ENCODE measurements around the gene LMX1B.

LMX1B gene

DNA sequence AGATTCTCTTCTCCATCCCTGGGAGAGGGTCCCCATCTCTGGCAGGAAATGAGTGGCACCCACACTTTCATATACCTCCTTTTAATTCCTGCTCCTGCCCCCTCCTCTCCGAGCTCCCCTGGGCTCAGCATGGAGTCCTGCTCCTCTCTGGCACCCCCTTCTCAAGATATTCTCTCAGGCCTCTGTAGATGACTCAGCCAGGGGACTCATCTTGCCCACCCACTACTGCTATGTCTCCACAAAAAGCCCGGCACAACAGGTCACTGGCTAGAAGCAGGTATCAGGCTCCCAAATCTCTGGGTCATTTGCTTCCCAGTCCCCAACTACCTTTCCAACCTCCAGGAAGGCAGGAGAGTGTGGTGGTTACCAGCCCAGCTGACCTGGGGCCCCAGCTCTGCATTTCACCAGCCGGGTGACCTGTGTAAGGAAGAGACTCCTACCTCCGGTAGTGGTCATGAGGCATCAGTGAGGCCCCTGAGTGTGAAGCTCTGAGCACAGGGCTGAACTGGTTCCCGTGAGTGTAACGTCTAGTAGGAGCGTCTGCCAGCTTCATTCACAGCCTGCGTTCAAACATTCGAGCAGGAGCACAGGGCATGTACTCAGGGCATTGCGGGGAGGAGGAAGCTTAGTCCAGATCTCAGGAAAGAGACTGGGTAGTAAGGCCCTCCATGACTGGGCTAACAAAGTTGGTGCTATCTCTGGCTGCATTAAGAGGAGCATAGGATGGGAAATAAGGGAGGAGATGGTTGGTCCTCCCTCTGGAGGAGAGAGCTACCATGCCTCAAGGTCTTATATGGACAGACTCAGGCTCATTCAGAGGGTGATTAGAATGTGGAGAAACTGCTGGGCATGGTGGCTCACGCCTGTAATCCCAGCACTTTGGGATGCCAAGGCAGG lies 63.7 kb downstream of the LMX1B start:
- DNase-seq (ENCODE audit: low spot score) = no peak

DNA sequence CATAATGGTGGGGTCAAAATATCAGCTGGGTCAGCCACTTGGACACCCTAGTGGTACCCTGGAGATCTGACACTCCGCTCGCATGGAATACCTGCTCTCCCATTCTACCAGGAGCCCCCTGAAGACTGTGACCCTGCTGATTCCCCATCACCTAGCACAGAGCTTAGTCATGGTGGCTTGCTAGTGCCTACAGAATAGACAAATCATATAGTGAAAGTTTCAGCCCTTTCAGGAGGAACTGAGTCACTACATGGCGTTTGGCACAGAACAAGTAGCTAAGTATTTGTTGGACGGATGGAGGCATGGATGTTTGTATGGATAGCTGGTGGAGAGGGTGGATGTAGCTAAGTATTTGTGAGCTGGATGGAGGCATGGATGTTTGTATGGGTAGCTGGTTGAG lies 65.3 kb downstream of the LMX1B start:
- DNase-seq (ENCODE audit: low spot score) = no peak

DNA sequence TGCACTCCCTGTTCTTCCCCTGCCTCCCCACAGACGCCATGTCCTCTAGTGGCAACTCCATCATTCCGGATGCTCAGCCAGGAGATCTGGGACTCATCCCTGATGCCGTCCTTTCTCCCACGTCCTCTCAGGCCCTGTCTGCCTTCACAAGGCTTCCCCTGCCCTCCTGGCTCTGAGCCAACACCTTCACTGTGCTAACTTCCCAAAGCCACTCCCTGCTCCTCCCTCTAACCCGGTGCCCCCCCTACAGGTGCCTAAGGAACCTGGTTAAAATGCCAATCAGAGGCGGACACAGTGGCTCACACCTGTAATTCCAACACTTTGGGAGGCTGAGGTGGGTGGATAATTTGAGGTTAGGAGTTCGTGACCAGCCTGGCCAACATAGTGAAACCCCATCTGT lies 67.6 kb downstream of the LMX1B start:
- DNase-seq (ENCODE audit: low spot score) = no peak

DNA sequence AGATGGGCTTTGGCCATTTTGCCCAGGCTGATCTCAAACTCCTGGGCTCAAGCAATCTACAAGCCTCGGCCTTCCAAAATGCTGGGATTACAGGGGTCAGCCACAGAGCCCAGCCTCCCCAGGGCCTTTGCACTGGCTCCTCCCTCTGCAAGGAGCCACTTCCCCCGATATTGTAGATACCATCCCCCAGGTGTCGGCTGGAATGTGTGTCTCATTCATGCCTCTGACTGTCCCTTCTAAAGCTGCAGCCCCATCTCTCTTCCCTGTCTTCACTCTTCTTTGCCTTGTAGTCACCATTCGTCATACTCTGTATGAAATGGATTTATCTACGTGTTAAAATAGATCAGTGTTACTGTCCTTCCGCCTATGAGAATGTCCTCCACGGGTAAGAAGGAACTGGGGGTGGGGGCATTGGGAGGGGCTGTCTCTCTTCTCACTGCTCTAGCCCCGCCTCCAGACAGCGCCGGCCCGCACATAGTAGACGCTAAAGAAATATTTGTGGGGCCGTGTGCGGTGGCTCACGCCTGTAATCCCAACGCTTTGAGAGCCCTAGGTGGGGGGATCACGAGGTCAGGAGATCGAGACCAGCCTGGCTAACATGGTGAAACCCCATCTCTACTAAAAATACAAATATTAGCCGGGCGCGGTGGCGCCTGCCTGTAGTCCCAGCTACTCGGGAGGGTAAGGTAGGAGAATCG lies 68.5 kb downstream of the LMX1B start:
- DNase-seq (ENCODE audit: low spot score) = no peak

DNA sequence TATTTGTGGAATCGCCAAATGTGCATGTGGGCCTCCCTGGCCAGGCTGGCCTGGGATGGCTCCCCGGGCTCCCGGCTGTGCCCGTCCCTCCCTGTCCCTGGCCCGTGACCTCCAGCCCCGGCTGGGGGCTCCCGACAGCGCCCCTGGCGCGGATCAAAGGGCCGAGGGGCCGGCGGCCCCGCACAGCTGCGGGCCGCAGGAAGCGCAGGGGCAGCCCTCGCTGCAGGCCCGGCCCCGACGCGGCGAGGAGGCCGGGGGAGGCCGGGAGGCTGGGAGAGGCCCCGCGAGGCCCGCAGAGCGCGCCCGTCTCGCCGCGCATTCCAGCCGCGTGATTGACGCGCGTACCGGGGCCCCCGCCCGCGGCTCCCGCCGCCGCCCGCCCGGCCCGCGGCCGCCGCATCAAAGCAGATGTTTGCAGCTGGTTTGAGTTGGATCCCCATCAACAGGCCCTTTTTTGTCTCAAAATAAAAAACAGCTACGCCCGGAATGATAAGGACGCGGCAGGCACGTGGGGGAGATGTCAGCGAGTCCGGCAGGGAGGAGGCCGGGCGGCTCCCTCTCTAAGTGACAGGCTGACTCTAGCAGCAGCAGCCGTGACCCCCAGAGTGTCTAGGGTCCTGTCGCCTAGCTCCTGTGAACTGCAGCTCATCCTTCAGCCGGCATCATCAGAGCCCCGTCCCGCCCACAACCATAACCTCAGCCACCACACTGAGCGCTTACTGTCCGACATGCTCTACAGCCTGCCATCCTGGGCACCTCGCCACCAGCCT lies 69.4 kb downstream of the LMX1B start:
- no peak for DNase-seq (ENCODE audit: low spot score)

DNA sequence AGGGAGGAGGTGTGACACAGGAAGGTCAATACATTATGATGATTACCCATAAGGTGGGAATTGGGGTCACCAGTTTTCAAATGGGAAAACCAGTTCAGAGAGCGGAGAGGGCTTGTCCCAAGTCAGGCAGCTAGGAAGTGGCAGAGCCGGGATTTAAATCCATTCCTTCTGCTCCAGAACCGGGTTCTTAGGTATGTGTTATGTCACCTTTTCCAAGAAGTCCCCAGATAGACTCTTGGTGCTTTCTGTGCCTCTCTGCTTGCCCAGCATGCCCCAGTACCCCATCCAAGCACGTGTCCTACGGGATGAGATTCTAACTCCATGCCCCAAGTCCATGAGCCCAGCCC lies 69.9 kb downstream of the LMX1B start:
- no peak for DNase-seq (ENCODE audit: low spot score)

DNA sequence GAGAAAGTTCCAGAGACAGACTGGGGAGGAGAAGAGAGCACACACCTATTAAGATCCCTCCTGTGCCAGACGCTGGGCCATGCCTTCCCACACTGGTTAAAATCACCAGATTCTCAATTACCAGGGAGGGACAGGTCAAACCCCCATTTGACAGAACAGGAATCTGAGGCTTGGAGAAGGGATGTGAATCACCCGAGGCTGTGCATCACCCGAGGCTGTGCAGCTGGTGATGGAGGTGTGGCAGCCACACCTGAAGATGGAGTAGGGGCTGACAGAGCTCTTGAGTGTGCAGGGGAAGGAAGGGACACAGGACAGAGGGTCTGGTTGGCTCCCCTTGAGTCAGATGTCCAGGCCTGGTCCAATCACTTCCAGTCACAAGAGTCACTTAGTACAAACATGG lies 70.6 kb downstream of the LMX1B start:
- no peak for DNase-seq (ENCODE audit: low spot score)

DNA sequence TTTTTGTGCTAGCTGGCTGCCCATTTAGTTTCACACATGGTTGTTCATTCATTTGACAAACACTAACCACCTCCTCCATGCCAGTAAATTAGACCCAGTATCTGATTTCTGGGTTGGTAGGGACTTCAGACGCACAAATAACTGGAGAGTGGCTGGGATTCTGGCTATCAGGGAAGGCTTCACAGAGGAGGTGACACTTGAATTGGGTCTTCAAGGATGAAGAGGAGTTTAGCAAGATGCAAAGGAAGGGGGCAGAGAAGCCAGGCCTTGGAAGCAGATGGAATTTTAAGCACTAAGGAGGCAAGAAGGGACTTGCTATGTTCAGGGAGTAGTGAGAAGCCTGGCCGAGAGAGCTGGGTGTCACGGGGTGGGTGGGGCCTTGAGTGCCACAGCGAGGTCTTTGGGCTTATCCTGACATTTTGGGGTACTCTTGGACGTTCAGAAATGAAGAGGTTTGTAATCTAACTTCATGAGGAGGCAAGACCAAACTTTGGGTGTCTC lies 71.3 kb downstream of the LMX1B start:
- no peak for DNase-seq (ENCODE audit: low spot score)

DNA sequence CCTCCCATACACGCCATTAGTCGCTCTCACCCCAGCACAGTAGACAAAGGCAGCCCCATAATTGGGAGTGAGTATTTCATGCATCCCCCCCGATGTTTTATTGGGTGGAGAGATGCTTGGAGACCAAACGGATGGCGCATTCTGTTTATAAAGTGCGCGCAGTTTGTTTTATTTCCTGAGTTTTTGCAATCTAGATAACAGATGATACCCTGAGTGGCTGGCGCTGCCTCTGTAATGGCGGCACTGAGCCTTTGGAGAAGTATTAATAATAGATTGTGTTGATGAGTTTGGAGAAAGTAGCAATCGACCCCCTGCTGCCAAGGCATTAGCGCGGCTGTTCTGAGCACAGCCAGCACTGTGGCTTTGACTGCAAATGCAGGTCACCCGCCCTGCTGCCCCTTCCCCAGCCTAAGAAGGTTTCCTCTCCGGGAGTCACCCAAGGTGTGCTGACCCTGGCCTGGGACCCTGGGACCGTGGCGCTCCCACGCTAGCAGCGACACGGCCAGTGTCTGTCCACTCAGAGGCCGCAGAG lies 74.3 kb downstream of the LMX1B start:
- DNase-seq (ENCODE audit: low spot score) = no peak

DNA sequence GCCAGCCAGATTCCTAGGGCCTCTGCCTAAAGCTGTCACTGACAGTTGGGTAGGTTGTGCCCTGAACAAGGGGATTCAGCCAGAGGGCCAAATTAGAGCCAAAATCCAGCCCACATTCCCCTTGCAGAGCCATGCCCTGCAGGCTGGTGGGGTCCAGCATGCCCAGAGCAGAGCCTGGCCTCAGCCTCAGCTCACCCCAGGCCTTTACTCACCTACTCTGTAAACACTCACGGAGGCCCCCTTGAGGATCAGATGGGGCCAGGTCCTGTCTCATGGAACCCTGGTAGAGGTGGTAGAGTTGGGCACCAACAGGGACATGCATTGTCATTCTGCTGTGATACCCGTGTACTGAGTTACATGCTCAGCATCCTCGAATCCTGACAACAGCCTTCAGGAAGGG lies 74.9 kb downstream of the LMX1B start:
- DNase-seq (ENCODE audit: low spot score) = no peak

DNA sequence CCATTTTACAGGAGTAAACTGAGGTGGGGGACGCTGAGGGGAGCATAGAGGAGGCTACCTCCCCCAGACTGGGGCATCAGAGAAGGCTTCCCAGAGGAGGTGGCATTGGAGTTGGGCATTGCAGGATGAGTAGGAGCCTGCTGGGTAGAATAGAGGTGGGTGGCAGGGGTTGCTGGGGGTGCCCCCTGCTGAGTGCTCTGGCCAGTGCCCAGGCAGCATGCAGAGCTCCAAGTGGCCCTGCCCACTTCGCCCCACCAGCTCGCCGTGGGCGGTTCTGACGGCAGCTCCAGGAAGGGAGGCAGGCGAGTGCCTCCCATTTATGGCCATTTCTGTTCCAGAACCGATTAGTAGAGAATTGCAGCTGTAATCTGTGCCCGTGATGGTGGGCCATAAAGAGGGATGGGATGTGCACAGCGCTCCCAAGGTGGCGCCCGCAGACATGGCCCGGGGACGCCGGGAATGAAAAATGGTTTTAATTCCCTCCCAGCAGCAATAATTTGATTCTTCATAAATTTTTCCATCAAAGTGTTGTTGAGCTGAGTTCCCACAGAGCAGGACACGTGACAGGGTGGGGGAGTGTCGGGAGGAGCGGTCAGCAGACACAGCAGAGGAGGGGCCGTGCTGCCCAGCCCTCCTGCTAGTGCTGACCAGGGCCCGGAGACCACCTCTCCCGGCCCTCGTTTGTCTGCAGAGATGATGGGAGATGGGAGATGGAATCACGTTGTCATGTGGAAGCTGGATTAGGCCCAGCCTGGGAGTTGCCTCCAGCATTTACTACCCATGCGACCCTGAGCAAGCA lies 75.5 kb downstream of the LMX1B start:
- no peak for DNase-seq (ENCODE audit: low spot score)

DNA sequence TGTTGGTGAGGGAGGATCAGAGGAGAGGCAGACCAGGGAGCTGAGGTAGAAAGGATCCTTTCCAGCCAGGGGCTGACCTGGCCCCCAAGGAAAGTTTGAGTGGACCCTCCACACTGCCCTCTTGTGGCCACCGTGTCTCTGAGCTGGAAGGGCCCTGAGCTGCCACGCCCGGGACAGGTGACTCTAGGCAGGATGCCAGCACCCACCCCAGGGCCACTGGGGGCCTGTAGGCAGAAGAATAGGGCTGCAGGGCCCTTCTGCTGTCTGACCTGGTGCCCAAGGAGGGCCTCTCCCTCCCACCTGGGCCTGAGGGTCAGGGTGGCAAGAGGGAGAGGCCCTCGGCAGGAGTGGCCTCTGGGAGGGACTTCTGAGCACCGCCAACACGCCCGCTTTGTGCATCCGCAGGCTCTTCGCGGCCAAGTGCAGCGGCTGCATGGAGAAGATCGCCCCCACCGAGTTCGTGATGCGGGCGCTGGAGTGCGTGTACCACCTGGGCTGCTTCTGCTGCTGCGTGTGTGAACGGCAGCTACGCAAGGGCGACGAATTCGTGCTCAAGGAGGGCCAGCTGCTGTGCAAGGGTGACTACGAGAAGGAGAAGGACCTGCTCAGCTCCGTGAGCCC lies 76.8 kb downstream of the LMX1B start:
- DNase-seq (ENCODE audit: low spot score) = peak; percentile 92

DNA sequence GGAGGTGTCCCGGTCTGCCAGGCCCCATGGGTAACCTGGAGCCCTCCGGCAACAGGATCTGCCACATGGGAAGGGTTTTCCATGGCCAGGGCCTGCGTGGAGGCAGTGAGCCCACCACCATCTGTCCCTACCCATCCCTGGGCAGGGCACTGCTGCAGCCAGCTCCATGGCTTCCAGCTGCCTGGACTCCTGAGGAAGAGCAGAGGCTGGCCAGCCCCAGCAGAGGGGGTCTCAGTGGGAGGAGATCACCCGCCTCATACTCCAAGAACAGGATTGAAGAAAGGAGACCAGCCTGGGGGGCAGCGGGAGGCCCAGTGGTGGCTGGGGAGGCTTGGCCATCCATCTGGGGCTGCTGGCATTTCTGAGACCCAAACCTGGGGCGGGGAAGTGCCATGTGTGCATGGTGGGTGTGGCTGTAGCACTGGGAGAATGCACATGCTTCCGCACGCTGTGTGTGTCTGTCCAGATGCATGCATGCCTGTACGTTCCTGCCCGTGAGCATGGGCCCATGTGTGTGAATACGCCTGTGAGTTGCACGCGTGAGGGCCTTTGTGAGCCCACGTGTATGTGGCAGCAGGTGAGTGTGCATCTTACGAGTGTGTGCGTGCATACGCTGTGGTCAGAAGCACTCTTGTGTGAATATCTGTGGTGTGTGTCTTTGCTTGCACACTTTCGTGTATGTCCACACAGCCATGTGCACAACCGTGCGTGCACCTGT lies 78.5 kb downstream of the LMX1B start:
- no peak for DNase-seq (ENCODE audit: low spot score)

DNA sequence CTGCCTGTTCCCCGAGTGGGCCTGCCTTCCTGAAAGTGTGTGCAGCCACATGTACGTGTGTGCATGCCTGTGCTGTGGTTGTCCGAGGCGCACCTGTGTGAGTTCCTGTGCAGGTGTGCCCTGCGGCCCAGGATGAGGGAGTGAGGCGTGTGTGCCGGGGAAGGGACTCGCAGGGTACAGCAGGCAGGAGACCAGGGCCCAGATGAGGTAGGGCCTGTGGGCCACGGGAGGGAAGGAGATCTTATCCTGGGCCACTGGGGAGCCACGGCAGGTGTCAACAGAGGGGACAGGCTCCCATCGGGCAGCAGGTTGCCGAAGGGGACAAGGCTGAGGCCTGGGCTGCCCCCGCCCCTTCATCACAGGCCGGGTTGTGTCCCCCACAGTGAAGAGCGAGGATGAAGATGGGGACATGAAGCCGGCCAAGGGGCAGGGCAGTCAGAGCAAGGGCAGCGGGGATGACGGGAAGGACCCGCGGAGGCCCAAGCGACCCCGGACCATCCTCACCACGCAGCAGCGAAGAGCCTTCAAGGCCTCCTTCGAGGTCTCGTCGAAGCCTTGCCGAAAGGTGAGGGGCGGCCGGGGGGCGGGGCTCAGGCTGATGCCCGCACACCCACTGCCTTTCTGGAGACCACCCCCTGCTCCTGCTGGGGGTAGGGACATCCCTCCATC lies 79.2 kb downstream of the LMX1B start:
- DNase-seq (ENCODE audit: low spot score) = no peak

DNA sequence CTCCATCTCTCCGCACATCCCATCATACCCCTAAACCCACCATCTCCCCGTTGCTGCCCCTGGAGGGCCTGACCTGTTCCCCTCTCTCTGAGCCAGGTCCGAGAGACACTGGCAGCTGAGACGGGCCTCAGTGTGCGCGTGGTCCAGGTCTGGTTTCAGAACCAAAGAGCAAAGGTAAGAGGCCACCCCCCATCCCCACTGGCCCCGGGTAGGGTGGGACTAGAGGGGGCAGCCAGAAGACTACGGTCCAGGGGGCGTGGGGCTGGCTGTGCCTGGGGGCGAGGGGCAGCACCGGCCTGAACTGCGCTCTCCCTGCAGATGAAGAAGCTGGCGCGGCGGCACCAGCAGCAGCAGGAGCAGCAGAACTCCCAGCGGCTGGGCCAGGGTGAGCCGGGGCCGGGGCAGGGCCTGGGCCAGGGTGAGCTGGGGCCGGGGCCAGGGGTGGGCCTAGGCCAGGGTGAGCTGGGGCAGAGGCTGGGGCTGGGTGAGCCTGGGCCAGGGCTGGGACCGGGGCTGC lies 79.8 kb downstream of the LMX1B start:
- no peak for DNase-seq (ENCODE audit: low spot score)

DNA sequence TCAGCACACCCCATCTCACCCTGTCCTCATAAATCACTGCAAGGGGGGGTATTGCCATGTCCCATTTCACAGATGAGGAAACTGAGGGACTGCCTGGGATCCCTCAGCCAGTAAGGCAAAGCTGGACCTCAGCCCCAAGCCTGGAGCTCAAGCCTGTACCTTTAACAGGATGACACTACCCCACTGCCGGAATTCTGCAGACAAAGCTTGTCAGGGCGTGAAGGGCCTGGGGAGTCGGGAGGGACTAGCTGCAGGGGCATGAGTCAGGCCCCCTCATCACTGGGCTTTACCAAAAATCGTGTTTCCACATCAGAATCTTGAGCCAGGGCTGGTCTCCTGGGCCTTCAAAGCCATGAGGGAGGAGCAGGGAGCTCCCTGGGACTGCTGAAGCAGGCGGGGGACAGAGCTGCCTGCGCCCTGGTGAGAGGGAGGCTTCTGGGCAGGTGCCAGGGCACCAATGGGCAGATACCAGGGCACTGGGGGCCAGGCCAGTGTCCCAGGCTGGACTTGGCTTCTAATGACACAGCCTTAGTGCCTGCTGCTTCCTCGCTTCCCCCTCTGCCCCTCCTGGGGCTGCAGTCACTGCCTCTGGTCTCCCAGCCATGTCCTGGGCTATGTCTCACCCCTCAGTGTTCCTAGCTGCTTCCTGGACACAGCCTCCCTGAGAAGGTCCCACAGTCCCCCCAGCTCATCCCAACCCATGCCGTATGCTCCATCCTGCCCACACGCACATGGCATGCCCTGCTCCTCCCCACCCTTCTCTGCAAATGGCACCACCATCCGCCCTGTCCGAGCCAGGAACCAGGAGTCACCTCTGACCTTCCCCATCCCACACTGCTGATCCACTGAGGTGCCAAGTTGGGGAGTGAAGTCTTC lies 80.7 kb downstream of the LMX1B start:
- DNase-seq (ENCODE audit: low spot score) = no peak

DNA sequence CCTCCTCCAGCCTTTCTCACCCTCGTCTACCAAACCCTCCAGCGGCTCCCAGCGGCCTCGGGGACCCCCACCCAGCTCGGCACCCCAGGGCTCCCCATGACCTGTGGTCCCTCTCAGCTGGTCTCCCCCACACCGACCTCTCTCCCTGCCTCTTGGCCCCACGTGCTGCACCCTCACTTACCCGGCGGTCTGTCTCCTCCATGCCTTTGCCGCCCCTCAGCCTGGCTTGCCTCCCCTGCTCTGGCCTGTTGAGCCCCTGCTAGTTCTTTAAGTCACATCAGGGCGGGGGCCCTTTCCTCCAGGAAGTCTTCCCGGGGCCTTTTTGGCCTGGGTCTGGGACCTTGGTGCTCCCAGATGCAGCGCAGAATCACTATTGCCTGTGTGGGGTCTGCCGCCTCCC lies 81.5 kb downstream of the LMX1B start:
- DNase-seq (ENCODE audit: low spot score) = no peak

DNA sequence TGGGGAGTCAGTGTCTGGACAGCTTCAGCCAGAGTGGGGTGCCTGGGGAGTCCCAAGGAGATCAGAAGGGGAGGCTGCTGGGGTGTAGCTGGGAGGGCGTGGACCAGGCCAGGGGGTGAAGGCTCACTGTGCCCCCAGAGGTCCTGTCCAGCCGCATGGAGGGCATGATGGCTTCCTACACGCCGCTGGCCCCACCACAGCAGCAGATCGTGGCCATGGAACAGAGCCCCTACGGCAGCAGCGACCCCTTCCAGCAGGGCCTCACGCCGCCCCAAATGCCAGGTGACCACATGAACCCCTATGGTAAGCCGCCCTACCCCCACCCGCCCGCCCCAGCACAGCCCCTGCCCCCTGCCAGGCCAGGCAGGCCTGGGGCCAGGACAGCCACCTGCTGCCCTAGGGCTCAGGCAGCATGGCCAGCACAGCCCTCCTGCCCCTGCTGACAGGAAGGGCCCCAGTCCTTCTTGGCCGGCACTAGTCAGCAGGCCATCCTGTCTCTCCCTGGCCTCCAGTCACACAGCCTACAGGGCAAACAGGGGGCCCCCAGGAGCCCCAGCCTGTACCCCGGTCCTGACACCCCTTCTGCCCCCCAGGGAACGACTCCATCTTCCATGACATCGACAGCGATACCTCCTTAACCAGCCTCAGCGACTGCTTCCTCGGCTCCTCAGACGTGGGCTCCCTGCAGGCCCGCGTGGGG lies 82.1 kb downstream of the LMX1B start:
- DNase-seq (ENCODE audit: low spot score) = no peak

Data from HuH-7.5 (cell line).